ENCODE measurements around the gene FAM240A.
"Not testable (repeated sequence)": the region's sequence is repeated elsewhere in the genome, so short reads cannot be mapped to it uniquely, and the experiment has no call there.

Gene FAM240A

GRCh38 chr3:46612324-46612723 is at the start of gene FAM240A:
TSS of gene FAM240A (plus strand) at chr3:46612525. CDS start at chr3:46612684, 159 bp downstream.
- DNase-seq: no peak

- no peak for DNase-seq
Measured at GRCh38 chr3:46564190-46565021, 47.9 kb upstream of the FAM240A start.

- DNase-seq: no peak
Measured at GRCh38 chr3:46565077-46565476, 47.2 kb upstream of the FAM240A start.

- no peak for DNase-seq
Measured at GRCh38 chr3:46565607-46566039, 46.7 kb upstream of the FAM240A start.

GRCh38 chr3:46566040-46566641 is 46.2 kb upstream of the FAM240A start, which contains the start of gene LRRC2:
TSS of gene LRRC2 (minus strand) at chr3:46566302. CDS start at chr3:46551591, 14,711 bp downstream.
- DNase-seq: no peak

GRCh38 chr3:46571684-46572083 is 40.6 kb upstream of the FAM240A start:
- no peak for DNase-seq

- no peak for DNase-seq
Measured at GRCh38 chr3:46573701-46574100, 38.6 kb upstream of the FAM240A start.

GRCh38 chr3:46574243-46574646 is 38.1 kb upstream of the FAM240A start:
- DNase-seq: no peak

GRCh38 chr3:46574881-46575576 is 37.3 kb upstream of the FAM240A start:
- no peak for DNase-seq

GRCh38 chr3:46575577-46576222 is 36.6 kb upstream of the FAM240A start:
- no peak for DNase-seq

GRCh38 chr3:46576386-46576785 is 35.9 kb upstream of the FAM240A start:
- no peak for DNase-seq

- no peak for DNase-seq
Measured at GRCh38 chr3:46576879-46577278, 35.4 kb upstream of the FAM240A start.

- not testable (repeated sequence) for DNase-seq
Measured at GRCh38 chr3:46577580-46578249, 34.6 kb upstream of the FAM240A start.

GRCh38 chr3:46578973-46579755 is 33.2 kb upstream of the FAM240A start:
- DNase-seq: no peak

GRCh38 chr3:46579756-46580286 is 32.5 kb upstream of the FAM240A start:
- no peak for DNase-seq

GRCh38 chr3:46580675-46581074 is 31.6 kb upstream of the FAM240A start:
- no peak for DNase-seq

- DNase-seq: no peak
Measured at GRCh38 chr3:46584598-46585467, 27.5 kb upstream of the FAM240A start.

- no peak for DNase-seq
Measured at GRCh38 chr3:46585799-46586693, 26.3 kb upstream of the FAM240A start.

GRCh38 chr3:46586738-46587246 is 25.5 kb upstream of the FAM240A start:
- DNase-seq: no peak
